Measurements from ENCODE around the gene OPCML.

GRCh38 chr11:133492895-133493294 is 39.4 kb downstream of the OPCML start:
- TF ChIP-seq CTCF (conservative IDR thresholded peaks at IDR 0.05; ENCODE audit: low read length) (no peak), EZH2phosphoT487 (IDR thresholded peaks at IDR 0.05; ENCODE audit: borderline replicate concordance) (no peak)
